Measurements from ENCODE around the gene KRT15.

KRT15 gene

GRCh38 chr17:41523225-41523593 is 4.5 kb upstream of the KRT15 start:
- DNase-seq = no peak

DNA sequence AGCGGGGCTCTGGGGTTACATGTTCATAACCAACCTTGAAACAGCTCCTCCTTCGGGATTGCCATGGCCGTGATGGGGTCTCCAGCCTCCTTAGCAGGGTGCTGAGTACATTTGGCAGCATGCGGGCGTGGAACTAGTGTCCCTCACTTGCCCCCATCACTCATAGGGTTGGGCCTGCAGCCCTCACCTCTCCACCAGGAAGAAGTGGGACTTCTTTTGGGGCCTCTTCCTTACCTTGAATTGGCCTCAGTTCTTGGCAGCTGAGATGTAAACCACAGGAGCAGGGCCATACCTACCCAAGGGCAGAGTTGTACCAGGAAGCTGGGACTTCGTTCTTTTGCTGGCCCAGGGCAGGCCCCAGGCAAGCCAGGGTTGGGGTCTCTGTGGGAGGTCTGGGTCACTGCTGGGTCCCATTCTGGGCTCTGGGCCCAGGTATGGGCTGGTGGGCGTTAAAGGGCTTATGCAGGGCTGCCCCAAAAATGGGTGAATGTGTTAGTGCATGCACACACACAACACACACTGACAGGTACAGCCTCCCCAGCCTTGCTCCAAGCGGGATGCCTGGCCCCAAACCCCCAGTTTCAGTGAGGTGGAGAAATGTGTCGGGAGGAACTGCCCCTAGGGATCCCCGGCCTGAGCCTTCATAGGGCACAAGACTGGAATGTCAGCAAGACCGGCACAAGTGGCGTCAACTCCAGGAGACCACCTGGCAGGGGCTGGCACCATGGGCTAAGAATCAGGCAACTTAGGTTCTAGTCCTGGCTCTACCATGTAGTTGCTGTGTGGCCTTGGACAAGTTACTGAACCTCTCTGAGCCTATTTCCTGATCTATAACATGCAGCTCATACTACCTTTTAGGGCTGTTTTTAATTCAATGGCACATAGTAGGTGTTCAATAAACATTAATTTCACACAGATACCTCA is 3.9 kb upstream of the KRT15 start:
- no peak for DNase-seq

GRCh38 chr17:41521574-41522261 is 3.0 kb upstream of the KRT15 start:
- no peak for DNase-seq

DNA sequence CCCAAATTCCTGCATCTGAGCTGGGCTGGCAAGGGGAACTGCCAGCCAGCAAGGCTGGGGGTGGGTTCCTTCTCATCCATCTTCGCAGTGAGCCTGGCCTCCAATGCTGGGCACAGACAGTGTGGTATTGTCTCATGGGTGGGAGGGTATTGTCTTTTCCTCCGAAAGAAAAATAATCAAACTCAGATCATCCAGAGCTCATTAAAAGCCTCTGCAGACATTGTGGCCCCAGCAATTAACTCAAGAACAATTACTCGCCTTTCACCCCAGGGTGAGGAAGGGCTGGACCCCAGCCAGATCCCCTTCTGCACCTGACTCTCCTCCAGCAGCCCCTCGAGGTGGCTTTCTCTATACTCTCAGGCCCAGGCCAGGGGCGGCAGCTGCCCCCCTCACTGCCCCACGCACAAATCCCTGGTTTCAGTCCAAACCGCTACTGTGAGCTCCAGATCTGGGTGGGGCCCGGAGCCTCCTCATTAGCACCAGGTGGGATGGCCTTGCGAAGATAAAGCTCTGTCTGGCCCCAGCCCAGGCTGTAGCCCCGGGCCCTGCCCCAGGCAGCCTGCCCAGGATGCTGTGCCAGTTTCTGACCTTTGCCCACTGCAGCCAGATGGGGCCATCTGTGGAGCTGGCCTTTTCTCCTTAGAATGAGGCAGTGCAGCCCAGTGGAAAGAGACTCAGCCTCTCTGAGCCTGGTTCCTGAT is 2.3 kb upstream of the KRT15 start:
- DNase-seq = no peak

- no peak for DNase-seq
Measured at GRCh38 chr17:41519501-41520224, 973 bp upstream of the KRT15 start.

DNA sequence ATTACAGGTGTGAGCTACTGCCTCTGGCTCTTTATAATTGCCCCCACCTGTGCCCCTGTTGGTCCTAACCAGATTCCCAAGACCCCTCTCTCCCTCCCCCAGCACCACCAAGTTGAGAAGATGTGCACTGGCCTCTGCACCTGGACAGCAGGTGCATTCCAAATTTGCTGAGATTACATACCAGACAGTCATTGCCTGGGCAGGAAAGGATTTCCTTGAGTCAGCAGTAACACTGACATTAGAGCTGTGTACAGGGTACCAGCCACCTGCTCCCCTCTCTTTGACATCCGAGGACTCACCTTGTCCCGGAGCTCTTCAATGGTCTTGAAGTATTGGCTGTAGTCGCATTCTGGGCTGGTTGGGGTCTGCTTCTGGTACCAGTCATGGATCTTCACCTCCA is 659 bp downstream of the KRT15 start:
- no peak for DNase-seq

GRCh38 chr17:41516830-41517283 is 1.8 kb downstream of the KRT15 start:
- DNase-seq = no peak

GRCh38 chr17:41516147-41516829 is 2.4 kb downstream of the KRT15 start:
- no peak for DNase-seq

- DNase-seq = no peak
Measured at GRCh38 chr17:41513168-41513547, 5.5 kb downstream of the KRT15 start.

DNA sequence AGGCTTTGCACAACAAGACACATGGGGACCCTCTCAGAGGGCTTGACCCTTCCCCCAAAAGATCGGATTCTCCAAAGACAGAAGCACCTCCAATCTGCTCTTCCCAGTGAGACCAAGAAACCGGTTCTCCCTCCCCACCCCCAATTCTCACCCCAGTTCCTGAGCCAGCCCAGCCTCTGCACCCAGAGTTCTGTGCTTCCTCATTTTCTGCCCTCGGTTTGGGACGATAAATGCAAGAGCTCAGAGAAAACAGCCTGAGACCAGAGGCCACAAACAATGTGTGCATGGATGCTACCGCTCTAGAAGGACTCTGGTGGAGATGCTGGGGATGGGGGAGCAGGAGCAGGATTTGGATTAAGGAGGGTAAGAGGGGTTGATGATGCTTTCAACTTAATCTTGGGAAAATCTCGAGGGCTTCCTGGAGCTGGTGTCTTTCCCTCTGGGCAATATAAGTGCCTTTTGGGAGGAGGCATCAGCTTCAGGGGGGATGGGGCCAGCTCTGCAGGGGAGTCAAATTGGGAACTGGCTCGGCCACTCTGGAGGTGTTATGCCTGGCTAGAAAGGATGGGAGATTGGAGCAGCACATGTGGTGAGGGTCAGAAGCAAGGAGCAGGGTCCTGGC is 6.0 kb downstream of the KRT15 start:
- DNase-seq = no peak

- no peak for DNase-seq
Measured at GRCh38 chr17:41511716-41512115, 7.0 kb downstream of the KRT15 start.

DNA sequence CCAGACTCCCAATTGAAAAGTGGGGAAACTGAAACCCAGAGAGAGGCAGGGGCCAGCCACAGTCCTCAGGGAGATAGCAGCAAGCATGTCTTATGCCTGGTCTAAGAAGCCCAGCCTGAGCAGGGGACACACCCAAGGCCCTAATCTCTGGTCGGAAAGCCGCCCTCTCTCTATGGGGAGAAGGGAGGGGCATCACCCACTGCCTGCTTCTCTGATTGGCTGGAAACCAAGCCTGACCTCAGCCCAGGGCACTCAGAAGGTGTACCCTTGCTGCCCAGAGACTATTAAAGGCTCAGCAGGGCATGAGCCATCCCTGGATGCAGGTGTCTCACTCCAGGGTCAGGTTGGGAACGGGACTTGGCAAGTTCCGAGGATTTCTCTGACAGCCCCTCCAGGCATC is 7.6 kb downstream of the KRT15 start:
- no peak for DNase-seq

DNA sequence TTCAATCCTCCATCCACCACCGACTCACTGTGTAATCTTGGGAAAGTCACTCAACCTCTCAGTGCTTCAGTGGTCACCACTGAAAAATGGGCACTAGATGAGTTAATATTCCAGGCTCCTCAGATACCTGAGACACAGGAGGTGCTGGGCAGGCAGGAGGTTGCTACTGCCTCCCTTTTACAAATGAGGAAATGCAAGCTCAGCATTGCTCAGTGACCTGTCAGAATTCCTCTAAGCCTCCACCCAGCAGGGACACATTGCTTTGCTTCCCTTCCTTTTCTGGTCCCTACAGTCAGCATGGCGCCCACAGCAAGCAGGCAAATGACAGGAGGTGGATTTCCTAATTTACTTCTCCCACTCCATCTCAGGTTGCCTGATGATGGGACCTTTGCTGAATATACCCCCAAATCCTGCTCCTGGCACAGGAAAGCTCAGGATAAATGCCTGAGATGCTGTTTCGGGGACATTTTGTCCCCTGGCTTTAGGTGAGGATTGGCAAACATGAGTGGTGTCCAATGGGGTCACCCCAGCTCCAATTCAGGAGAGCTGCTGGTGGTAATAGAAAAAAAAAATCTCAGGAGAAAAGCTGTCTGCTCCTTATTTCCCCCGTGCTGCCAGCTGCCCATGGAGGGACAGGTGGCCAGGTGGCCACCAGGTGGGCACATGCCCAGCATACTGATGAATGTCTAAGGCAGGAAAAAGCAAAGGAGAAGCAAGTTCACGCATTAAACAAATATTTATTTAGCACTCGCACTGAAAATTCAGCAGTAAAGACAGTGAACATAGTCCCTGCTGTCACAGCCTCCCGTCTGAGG is 8.2 kb downstream of the KRT15 start:
- no peak for DNase-seq

- DNase-seq = no peak
Measured at GRCh38 chr17:41507315-41507880, 11.3 kb downstream of the KRT15 start.

DNA sequence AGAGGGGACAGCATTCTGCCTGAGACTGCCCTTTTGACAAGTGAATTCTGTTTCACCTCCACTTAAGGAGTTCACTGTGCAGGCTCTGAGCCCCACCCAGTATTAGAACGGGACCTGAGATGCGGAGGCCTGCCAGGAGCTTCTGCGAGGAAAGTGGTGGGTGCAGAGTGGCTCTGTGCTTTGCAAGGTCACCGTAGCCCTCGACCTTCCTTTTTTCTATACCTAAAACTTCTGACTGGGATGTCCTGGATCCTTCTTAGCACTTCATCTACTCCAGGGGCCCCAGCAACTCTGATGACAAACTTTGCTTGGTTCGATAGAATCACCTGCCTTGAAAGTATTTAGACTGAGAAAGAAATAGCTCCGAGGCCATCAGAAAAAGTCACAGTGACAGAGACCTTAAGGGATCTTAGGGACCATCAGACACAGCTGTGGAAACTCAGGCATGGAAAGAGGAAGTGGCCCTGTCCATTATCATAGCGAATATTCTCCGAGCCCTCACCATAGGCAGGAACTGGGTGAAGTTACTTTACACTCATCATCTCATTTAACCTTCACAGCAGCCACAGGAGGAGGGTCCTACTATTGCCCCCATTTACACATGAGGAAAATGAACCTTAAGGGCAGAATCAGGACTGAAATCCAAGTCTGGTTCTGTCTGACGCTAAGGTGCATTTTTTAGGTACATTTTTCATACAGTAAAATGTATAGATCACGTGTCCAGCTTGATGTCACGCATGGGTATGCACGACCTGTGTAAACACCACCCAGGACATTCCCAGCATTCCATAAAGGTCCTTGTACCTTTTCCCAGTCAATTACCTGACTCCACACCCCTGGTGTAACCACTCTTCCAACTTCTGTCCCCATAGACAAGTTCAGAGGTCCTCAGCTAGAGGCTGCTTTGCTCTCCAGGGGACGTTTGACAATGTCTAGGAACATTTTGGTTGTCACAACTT is 12.6 kb downstream of the KRT15 start:
- no peak for DNase-seq

DNA sequence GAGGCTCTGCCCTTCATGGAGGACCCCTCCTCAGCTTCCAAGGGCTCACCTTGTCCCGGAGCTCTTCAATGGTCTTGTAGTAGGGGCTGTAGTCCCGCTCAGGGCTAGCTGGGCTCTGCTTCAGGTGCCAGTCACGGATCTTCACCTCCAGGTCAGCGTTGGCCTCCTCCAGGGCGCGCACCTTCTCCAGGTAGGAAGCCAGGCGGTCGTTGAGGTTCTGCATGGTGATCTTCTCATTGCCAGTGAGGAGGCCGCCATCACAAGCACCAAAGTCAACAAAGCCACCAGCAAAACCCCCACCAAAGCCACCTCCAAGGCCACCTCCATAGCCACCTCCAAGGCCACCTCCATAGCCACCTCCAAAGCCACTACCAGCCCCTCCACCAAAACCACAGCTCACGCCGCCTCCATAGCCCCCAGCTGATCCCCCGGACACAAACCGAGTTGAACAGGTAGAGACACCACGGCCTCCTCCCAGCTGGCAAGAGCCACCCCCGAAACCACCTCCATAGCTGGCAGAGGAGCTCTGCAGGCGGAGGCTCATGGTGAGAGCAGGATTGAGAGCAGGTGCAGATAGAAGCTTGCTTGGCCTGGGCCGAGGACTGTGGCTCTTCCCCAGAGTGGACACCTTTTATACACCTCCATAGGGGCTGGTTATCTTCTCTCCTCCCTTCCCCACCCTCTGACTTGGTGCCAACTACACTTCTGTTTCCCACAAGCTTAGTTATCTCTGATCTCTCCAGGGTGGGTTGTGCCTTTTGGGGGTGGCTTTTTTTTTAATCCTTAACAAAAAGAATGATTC is 13.5 kb downstream of the KRT15 start, which contains the start of gene KRT13:
Gene KRT13, minus strand, starts transcription at position 606 of the 802 bp plus-strand sequence. Its CDS starts 62 bp downstream, at position 544.
- no peak for DNase-seq

DNA sequence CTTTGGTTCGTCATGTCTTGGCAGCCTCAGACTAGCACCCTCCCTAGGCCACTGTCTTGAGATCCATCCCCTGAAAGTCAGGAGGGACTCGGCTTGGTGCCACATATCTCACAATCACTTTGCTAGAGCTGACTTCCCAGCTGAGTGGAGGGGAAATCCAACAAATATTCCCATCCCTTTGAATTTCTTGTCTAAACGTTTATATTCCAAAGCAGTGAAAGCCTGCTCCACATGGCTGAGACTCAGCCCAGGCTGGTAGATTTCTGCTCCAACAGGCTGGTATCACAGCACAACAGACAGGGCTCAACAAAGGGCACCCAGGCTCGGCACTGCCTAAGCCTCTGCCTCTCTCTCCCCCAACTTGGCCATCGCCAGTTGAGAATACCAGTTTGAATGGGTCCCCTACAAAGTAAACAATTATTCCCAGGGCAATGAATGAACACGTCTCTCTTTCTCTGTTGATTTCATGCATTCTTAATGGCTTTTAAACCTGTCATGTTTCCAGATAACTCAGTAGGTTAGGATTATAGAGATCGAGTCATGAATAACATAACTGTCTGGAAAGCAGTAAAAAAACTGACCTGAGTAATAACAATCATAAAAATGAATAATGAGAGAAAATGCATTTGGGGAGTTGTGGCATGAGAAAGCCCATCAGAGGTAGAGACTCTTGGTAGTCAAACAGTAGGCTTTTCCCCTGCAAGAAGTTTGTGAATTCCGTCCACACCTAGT is 14.3 kb downstream of the KRT15 start:
- no peak for DNase-seq

- no peak for DNase-seq
Measured at GRCh38 chr17:41503202-41503601, 15.5 kb downstream of the KRT15 start.
